Measurements from ENCODE around the gene PTPRT. TPM values are rescaled to one million over a fixed set of nuclear protein-coding genes. Genes with fewer than 3 reads are reported as not detected.

Gene PTPRT
- total and polyA plus RNA-seq, 10 of the 15 experiments (the other 5 are each of a cell fraction or from before 2014, with no cell fraction given): not detected

DNA sequence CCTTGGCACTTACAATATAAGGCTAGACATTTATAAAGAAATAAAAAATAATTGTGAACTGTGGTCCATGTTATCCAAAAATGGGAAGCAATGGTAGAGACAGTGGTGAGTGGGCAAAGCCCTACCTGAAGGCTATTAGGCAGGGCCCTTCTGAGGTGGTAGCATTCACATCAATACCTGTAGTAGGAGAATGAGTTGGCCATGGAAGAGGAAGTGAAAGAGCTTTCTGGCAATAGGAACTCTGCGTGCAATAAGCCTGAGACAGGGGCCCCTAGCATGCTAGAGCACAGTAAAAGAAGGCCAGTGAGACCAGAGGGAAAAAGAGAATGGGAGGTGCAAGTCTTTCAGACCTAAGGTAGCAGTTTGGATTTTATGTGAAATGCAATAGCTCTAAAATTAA lies 754.5 kb downstream of the PTPRT start (continued):
- TF ChIP-seq ETV6 (conservative IDR thresholded peaks at IDR 0.05 in 1 of 2, IDR thresholded peaks at IDR 0.05 in 1 of 2; ENCODE audit: borderline replicate concordance in 1 of 2, low read depth in 1 of 2): peak in 1 of 2 experiments; percentile 27; a peak in 1 of 4 replicates
- TF ChIP-seq, protein P1, sequence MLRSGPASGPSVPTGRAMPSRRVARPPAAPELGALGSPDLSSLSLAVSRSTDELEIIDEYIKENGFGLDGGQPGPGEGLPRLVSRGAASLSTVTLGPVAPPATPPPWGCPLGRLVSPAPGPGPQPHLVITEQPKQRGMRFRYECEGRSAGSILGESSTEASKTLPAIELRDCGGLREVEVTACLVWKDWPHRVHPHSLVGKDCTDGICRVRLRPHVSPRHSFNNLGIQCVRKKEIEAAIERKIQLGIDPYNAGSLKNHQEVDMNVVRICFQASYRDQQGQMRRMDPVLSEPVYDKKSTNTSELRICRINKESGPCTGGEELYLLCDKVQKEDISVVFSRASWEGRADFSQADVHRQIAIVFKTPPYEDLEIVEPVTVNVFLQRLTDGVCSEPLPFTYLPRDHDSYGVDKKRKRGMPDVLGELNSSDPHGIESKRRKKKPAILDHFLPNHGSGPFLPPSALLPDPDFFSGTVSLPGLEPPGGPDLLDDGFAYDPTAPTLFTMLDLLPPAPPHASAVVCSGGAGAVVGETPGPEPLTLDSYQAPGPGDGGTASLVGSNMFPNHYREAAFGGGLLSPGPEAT (IDR thresholded peaks at IDR 0.05; ENCODE audit: low read depth): 0 out of 2 replicates have a peak, but pooled peaks have one; percentile 38
- TF ChIP-seq SMAD1 (IDR thresholded peaks at IDR 0.05; ENCODE audit: low read depth, partially characterized antibody): no peak
- peak; percentile 48; the same call in 1 of the 2 replicates for TF ChIP-seq NFIC (IDR thresholded peaks at IDR 0.05; ENCODE audit: low read depth, low read length)
- TF ChIP-seq CHD4 (IDR thresholded peaks at IDR 0.05): no peak

DNA sequence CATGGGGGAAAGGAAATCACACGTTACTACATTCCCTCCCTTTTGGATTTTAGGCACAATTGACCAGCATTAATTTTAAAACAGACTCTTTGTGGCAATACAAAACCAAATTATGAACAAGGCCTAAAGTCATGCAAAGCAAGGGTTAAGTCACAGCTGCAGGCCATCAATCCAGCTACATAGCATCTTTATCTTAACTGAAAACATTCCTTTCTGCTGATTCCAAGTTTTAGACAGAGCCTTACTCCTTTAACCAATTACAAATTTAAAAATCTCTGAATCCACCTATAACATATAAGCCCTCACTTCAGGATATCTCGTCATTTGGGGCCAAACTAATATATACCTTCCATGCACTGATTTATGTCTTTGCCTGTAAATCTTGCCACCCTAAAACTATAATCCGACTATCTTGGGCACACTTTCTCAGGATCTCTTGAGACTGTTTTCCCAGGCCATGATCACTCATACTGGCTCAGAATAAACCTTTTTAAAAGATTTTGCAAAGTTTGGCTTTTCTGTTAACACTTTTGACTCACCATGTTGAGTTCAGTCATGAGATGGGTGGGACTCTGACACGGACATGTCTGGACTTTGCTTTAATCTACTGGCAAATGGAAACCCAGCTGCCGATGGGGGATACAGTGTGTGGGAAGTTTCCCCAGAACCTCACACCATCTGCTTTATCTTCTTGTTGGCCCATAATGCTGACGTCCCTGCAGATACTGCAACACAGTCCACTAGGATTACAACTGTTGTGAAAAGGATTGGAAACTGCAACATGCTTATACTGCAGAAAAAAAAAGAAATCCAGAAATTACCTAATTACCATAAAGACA lies 757.0 kb downstream of the PTPRT start:
- no peak overlapping the region for H2AFZ ChIP-seq (ENCODE audit: control insufficient read depth, low read depth, low read length)
- ATAC-seq (no peak), FAIRE-seq (no peak), DNase-seq (ENCODE audit: low read depth, low spot score) (no peak)
- CTCF ChIA-PET: no interaction called here
- intact Hi-C loops (cut with micrococcal nuclease; ENCODE audit: unreplicated experiment) (no loop called here), in situ Hi-C loops (cut with MboI) (no loop called here)
- no peaks in the 10 kb centered on the region for H3K4me1 ChIP-seq (ENCODE audit: control insufficient read depth, insufficient read depth, low read length)
- no peaks in the 10 kb centered on the region for H3K27me3 ChIP-seq (replicated peaks in 1 of 2; ENCODE audit: control insufficient read depth in 2 of 2, insufficient read depth in 2 of 2, low read length in 1 of 2)
- H3K9me3 ChIP-seq (replicated peaks; ENCODE audit: control insufficient read depth, insufficient read depth, low read length): no peaks in the 10 kb centered on the region
- H3K79me2 ChIP-seq (ENCODE audit: control insufficient read depth, insufficient read depth, low read length): no peaks in the 10 kb centered on the region
- RAD21 ChIA-PET (ENCODE audit: unreplicated experiment): no interaction called here
- no TSS peak for BruUV-seq (replicated peaks)
- H3K9ac ChIP-seq (ENCODE audit: control insufficient read depth, insufficient read depth, low read length): no peak overlapping the region
- H3K4me3 ChIP-seq: no peak overlapping the region
- WGBS (ENCODE audit: insufficient coverage, insufficient replicate concordance, low lambda C conversion rate, missing lambda C conversion rate): 41% methylated on average over 6 of the region's 6 CpGs
- no peak overlapping the region for H3K27ac ChIP-seq (ENCODE audit: control insufficient read depth, insufficient read depth)
- H3K4me2 ChIP-seq (ENCODE audit: control insufficient read depth, insufficient read depth): no peak overlapping the region
- SMC1A ChIA-PET (ENCODE audit: uncharacterized antibody, unreplicated experiment): interaction anchor here (0.6 kb wide), 2 partner anchors 62 to 202 kb away, joined by 3 read pairs; no protein-coding TSS in a partner anchor
- no peaks in the 10 kb centered on the region for H3K36me3 ChIP-seq (ENCODE audit: control insufficient read depth in 2 of 2, insufficient read depth in 2 of 2, low read length in 1 of 2)
- POLR2A ChIA-PET: no interaction called here
- no peaks in the 10 kb centered on the region for H4K20me1 ChIP-seq (ENCODE audit: control insufficient read depth, insufficient read depth)
- TF ChIP-seq SUPT20H (IDR thresholded peaks at IDR 0.05; ENCODE audit: borderline replicate concordance, control insufficient read depth, low read depth, low read length) (no peak), EED (IDR thresholded peaks at IDR 0.05; ENCODE audit: low read depth) (no peak), ZNF207 (IDR thresholded peaks at IDR 0.05; ENCODE audit: borderline replicate concordance) (no peak), PAX5 (IDR thresholded peaks at IDR 0.05; ENCODE audit: borderline replicate concordance, low read depth, low read length) (no peak)
- TF ChIP-seq, protein P2, sequence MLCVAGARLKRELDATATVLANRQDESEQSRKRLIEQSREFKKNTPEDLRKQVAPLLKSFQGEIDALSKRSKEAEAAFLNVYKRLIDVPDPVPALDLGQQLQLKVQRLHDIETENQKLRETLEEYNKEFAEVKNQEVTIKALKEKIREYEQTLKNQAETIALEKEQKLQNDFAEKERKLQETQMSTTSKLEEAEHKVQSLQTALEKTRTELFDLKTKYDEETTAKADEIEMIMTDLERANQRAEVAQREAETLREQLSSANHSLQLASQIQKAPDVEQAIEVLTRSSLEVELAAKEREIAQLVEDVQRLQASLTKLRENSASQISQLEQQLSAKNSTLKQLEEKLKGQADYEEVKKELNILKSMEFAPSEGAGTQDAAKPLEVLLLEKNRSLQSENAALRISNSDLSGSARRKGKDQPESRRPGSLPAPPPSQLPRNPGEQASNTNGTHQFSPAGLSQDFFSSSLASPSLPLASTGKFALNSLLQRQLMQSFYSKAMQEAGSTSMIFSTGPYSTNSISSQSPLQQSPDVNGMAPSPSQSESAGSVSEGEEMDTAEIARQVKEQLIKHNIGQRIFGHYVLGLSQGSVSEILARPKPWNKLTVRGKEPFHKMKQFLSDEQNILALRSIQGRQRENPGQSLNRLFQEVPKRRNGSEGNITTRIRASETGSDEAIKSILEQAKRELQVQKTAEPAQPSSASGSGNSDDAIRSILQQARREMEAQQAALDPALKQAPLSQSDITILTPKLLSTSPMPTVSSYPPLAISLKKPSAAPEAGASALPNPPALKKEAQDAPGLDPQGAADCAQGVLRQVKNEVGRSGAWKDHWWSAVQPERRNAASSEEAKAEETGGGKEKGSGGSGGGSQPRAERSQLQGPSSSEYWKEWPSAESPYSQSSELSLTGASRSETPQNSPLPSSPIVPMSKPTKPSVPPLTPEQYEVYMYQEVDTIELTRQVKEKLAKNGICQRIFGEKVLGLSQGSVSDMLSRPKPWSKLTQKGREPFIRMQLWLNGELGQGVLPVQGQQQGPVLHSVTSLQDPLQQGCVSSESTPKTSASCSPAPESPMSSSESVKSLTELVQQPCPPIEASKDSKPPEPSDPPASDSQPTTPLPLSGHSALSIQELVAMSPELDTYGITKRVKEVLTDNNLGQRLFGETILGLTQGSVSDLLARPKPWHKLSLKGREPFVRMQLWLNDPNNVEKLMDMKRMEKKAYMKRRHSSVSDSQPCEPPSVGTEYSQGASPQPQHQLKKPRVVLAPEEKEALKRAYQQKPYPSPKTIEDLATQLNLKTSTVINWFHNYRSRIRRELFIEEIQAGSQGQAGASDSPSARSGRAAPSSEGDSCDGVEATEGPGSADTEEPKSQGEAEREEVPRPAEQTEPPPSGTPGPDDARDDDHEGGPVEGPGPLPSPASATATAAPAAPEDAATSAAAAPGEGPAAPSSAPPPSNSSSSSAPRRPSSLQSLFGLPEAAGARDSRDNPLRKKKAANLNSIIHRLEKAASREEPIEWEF (IDR thresholded peaks at IDR 0.05; ENCODE audit: insufficient replicate concordance, low read depth, low read length): no peak
